K562 (cell line): Measurements from ENCODE around the gene CDCA7. TPM values are rescaled to one million over a fixed set of nuclear protein-coding genes. Genes with fewer than 3 reads are reported as not detected.

Experiments
- ATAC-seq: fragments of 200-7000 bp; cut with Tn5 transposase; 3 replicates; pipeline ENCODE4 v1.9.1; 2020; ENCODE audit warnings: moderate library complexity
- BruUV-seq: library from RNA; stranded (reverse); fragments of 400-500 nt; replicated peaks from 2 replicates; lab custom pipeline; 2021; lab: Mats Ljungman, UMichigan
- CTCF ChIA-PET: fragments of 300-600 bp; formaldehyde crosslinking; extraction: SDS; loops from one replicate; lab custom pipeline; 2021; ENCODE audit warnings: low intra/inter-chr PET ratio; lab: Yijun Ruan, JAX
- POLR2A ChIA-PET: fragments of 300-600, 350-650 bp; sonication (Branson Sonifier 250); formaldehyde crosslinking; extraction: SDS; loops from one replicate; lab custom pipeline; 2021; ENCODE audit warnings: antibody characterized with exemption, inconsistent platforms; lab: Yijun Ruan, JAX
- DNase-seq, 4 experiments: peaks; one replicate each; pipeline versions ENCODE4 v3.0.0 to v3.0.0-alpha.2; 2011 to 2018; ENCODE audit warnings: low spot score in 3 of 4, mixed read lengths in 3 of 4; ENCODE audit errors: extremely low read depth in 1 of 4
- FAIRE-seq: peaks from 2 replicates; lab custom pipeline; 2011; peaks lifted over from hg19 to GRCh38; lab: Jason Lieb, UNC
- H2AFZ ChIP-seq: 2 replicates; pipeline ENCODE4 v1.6.0; 2011; ENCODE audit warnings: low read depth, low read length, control low read depth, inconsistent platforms
- H3K27ac ChIP-seq: fragments of 200-600 bp; 3 replicates; pipeline ENCODE4 v1.8.0; 2011; ENCODE audit warnings: low read depth, mild to moderate bottlenecking, control low read depth, inconsistent platforms, low read length, moderate library complexity, mixed read lengths; ENCODE audit errors: extremely low read depth
- H3K27me3 ChIP-seq, 2 experiments: fragments of 300-600 bp in 1 of 2; 2 replicates in 1 of 2; 3 replicates in 1 of 2; pipeline versions ENCODE4 v1.6.0 to v1.8.0; 2011; ENCODE audit warnings: inconsistent platforms in 2 of 2, low read length in 2 of 2, mild to moderate bottlenecking in 1 of 2, mixed read lengths in 1 of 2, moderate library complexity in 1 of 2; ENCODE audit not compliant: control insufficient read depth in 2 of 2, insufficient read depth in 2 of 2
- H3K36me3 ChIP-seq: fragments of 300-600 bp; 3 replicates; pipeline ENCODE4 v1.8.0; 2011; ENCODE audit warnings: mild to moderate bottlenecking, low read length, inconsistent platforms; ENCODE audit not compliant: control insufficient read depth, insufficient read depth
- H3K4me1 ChIP-seq, 2 experiments: fragments of 200-600 bp in 1 of 2; replicated peaks in 1 of 2; 2 replicates in 1 of 2; 3 replicates in 1 of 2; pipeline versions ENCODE4 v1.5.1 to v1.8.0; 2011; ENCODE audit warnings: inconsistent platforms in 2 of 2, low read length in 2 of 2, mild to moderate bottlenecking in 1 of 2, mixed read lengths in 1 of 2, moderate library complexity in 1 of 2; ENCODE audit not compliant: control insufficient read depth in 2 of 2, insufficient read depth in 2 of 2
- H3K4me2 ChIP-seq: 2 replicates; pipeline ENCODE4 v1.6.1; 2011; ENCODE audit warnings: low read length, control low read depth, inconsistent platforms, mixed read lengths; ENCODE audit not compliant: insufficient read depth
- H3K4me3 ChIP-seq: fragments of 200-600 bp; sonication (generic), shearing (Covaris generic); 2 replicates; pipeline ENCODE4 v1.5.1; 2016; ENCODE audit warnings: control low read depth, inconsistent platforms
- H3K79me2 ChIP-seq: fragments of 200-600 bp; 3 replicates; pipeline ENCODE4 v1.8.0; 2011; ENCODE audit warnings: low read length, inconsistent platforms; ENCODE audit not compliant: control insufficient read depth, insufficient read depth
- H3K9ac ChIP-seq, 2 experiments: 2 replicates each; pipeline versions ENCODE4 v1.6.0 to v1.6.1; 2011; ENCODE audit warnings: low read depth in 2 of 2, low read length in 2 of 2, control low read depth in 1 of 2, inconsistent platforms in 1 of 2, mild to moderate bottlenecking in 1 of 2, mixed read lengths in 1 of 2; ENCODE audit not compliant: insufficient read depth in 1 of 2
- H3K9me1 ChIP-seq: one replicate; pipeline ENCODE4 v1.6.0; 2011; ENCODE audit warnings: inconsistent platforms, mild to moderate bottlenecking, low read length, moderate library complexity; ENCODE audit not compliant: control insufficient read depth, insufficient read depth
- H3K9me3 ChIP-seq: replicated peaks from 2 replicates; pipeline ENCODE4 v1.5.1; 2011; ENCODE audit warnings: low read depth, low read length, inconsistent platforms; ENCODE audit not compliant: control insufficient read depth, insufficient read depth
- H4K20me1 ChIP-seq: replicated peaks from 2 replicates; pipeline ENCODE4 v1.6.1; 2011; ENCODE audit warnings: low read length, inconsistent platforms, mixed read lengths; ENCODE audit not compliant: control insufficient read depth, insufficient read depth
- E2F4 ChIP-seq: sonication (generic); formaldehyde crosslinking; IDR thresholded peaks from 2 replicates; pipeline ENCODE4 v1.8.0; 2022; ENCODE audit warnings: mild to moderate bottlenecking, low read depth, missing genetic modification reagents
- MEF2D ChIP-seq: conservative IDR thresholded peaks from 2 replicates; pipeline ENCODE4 v1.6.1; 2016; ENCODE audit warnings: low read depth, missing genetic modification characterization, missing compliant biosample characterization
- POU5F1 ChIP-seq: fragments of 150-350 bp; IDR thresholded peaks from 2 replicates; pipeline ENCODE4 v1.6.1; 2014; ENCODE audit warnings: borderline replicate concordance, low read length, low read depth, mild to moderate bottlenecking; ENCODE audit not compliant: partially characterized antibody
- SNAPC5 ChIP-seq: fragments of 250-450 bp; sonication (Bioruptor Pico); IDR thresholded peaks from 2 replicates; pipeline ENCODE4 v1.8.0; 2021; ENCODE audit warnings: moderate library complexity, mild to moderate bottlenecking, inconsistent platforms
- SRSF3 ChIP-seq: fragments of 200-400 bp; formaldehyde crosslinking; IDR thresholded peaks from 2 replicates; pipeline ENCODE4 v1.6.1; 2016; ENCODE audit warnings: mild to moderate bottlenecking, low read length, moderate library complexity; ENCODE audit not compliant: insufficient read depth
- STAG1 ChIP-seq: sonication (generic); formaldehyde crosslinking; IDR thresholded peaks from 2 replicates; pipeline ENCODE4 v1.5.0; 2020; ENCODE audit warnings: missing genetic modification reagents, borderline replicate concordance
- TCF7 ChIP-seq: sonication (generic); IDR thresholded peaks from 2 replicates; pipeline ENCODE4 v1.6.1; 2016; ENCODE audit warnings: antibody characterized with exemption, borderline replicate concordance
- THRB ChIP-seq: fragments of 450-650 bp; formaldehyde crosslinking; conservative IDR thresholded peaks from 2 replicates; pipeline ENCODE4 v1.4.0; 2022; ENCODE audit warnings: mild to moderate bottlenecking, missing genetic modification characterization
- ZNF239 ChIP-seq: fragments of 250-450 bp; sonication (Bioruptor Pico); IDR thresholded peaks from 2 replicates; pipeline ENCODE4 v1.4.0; 2020; ENCODE audit warnings: mild to moderate bottlenecking
- ZNF24 ChIP-seq: fragments of 450-650 bp; IDR thresholded peaks from 2 replicates; pipeline ENCODE4 v1.6.1; 2016
- WGBS: fragments of 100-300 bp; shearing (Covaris generic); methylation state at CpG from one replicate; pipeline ENCODE4 v1.1.6; 2016; ENCODE audit warnings: low coverage, mixed read lengths; ENCODE audit not compliant: insufficient coverage; ENCODE audit errors: missing lambda C conversion rate; 5-methylcytosine and 5-hydroxymethylcytosine counted together
- in situ Hi-C: fragments of 300-500 bp; cut with MboI; formaldehyde crosslinking; loops from 4 replicates; pipeline ENCODE4 v1.15.0; 2018; ENCODE audit warnings: inconsistent platforms, mixed read lengths
- intact Hi-C: fragments of 100-400 bp; cut with micrococcal nuclease; formaldehyde crosslinking; loops from 2 replicates; pipeline ENCODE4 v1.14.2; 2022
- polyA plus RNA-seq, 8 experiments: library from polyadenylated mRNA; depleted of rRNA in 4 of 8; stranded (reverse) in 5 of 8; unstranded in 3 of 8; fragments of >200 nt; fragmentation: Nextera tagmentation in 2 of 8; fragmentation: Illumina TruSeq in 1 of 8; extraction: Ambion mirVana in 2 of 8; extraction: Trizol in 1 of 8; gene quantifications; 2 replicates each; pipeline versions ENCODE4 v1.2.1 to v1.2.3, GENCODE V29; 2011 to 2014; ENCODE audit warnings: inconsistent platforms in 1 of 8, missing spikeins in 1 of 8
- total RNA-seq, 7 experiments: library from RNA; depleted of rRNA in 6 of 7; stranded (reverse); fragments of >200 nt in 6 of 7; fragmentation: Illumina TruSeq in 2 of 7; extraction: Trizol in 2 of 7; gene quantifications; 2 replicates each; pipeline versions ENCODE4 v1.2.1 to v1.2.3, GENCODE V29; 2011 to 2021; ENCODE audit warnings: low replicate concordance in 1 of 7

Gene CDCA7
- total and polyA plus RNA-seq, 9 of the 15 experiments (the other 6 are each of a cell fraction or from before 2014, with no cell fraction given): 28.5 to 122 (median 51.0) TPM

GRCh38 chr2:173323371-173323770 lies 31.3 kb upstream of the CDCA7 start:
- DNase-seq: no peak
- CTCF ChIA-PET: no interaction called here
- H3K27ac ChIP-seq: no peak overlapping the region
- in situ Hi-C loops (no loop called here), intact Hi-C loops (no loop called here)
- POLR2A ChIA-PET: interaction anchor here (0.5 kb wide), 1 partner anchor 12 kb away, joined by 3 read pairs; no protein-coding TSS in a partner anchor
- 3% methylated on average over 6 of the region's 6 CpGs for WGBS
- no peak overlapping the region for H3K9ac ChIP-seq
- no peaks in the 10 kb centered on the region for H3K9me3 ChIP-seq
- H3K9me1 ChIP-seq: no peaks in the 10 kb centered on the region
- H3K4me1 ChIP-seq: no peaks in the 10 kb centered on the region
- FAIRE-seq: no peak
- H2AFZ ChIP-seq: no peak overlapping the region
- no peak for ATAC-seq
- H3K4me3 ChIP-seq: no peak overlapping the region
- no peaks in the 10 kb centered on the region for H3K79me2 ChIP-seq
- H3K27me3 ChIP-seq: no peaks in the 10 kb centered on the region
- no peak overlapping the region for H3K4me2 ChIP-seq
- BruUV-seq: no TSS peak
- H3K36me3 ChIP-seq: no peaks in the 10 kb centered on the region
- H4K20me1 ChIP-seq: no peaks in the 10 kb centered on the region
- TF ChIP-seq SRSF3 (no peak), MEF2D (tag) (no peak), E2F4 (CRISPR knock-in tag) (no peak), POU5F1 (no peak), ZNF239 (CRISPR knock-in tag) (no peak), ZNF24 (no peak), STAG1 (CRISPR knock-in tag) (no peak), THRB (CRISPR knock-in tag) (no peak), TCF7 (no peak), SNAPC5 (CRISPR knock-in tag) (no peak)
